HEK293 (cell line): Measurements from ENCODE around the gene PFN3.

Experiments used
- CTCF ChIA-PET: fragments of 350-600 bp; formaldehyde crosslinking; extraction: SDS; loops from one replicate; lab custom pipeline; 2021; ENCODE audit warnings: antibody characterized with exemption; lab: Yijun Ruan, JAX
- POLR2A ChIA-PET: fragments of 300-600 bp; formaldehyde crosslinking; extraction: SDS; loops from one replicate; lab custom pipeline; 2020; ENCODE audit warnings: antibody characterized with exemption, inconsistent platforms; lab: Yijun Ruan, JAX
- H3K27ac ChIP-seq: fragments of 200-500 bp; sonication (Bioruptor generic); 2 replicates; pipeline ENCODE4 v1.5.1; 2014; ENCODE audit warnings: low read depth, low read length, control low read depth, inconsistent platforms; ENCODE audit errors: extremely low read depth
- H3K36me3 ChIP-seq, 2 experiments: fragments of 200-500 bp in 1 of 2; sonication (Bioruptor generic) in 1 of 2; 1 replicate in 1 of 2; 2 replicates in 1 of 2; pipeline ENCODE4 v1.5.1; 2014 to 2017; ENCODE audit warnings: inconsistent platforms in 2 of 2, low read length in 2 of 2; ENCODE audit not compliant: control insufficient read depth in 2 of 2, insufficient read depth in 1 of 2
- H3K4me1 ChIP-seq: fragments of 200-500 bp; sonication (Bioruptor generic); 2 replicates; pipeline ENCODE4 v1.5.1; 2014; ENCODE audit warnings: mild to moderate bottlenecking, low read length, inconsistent platforms; ENCODE audit not compliant: control insufficient read depth, insufficient read depth
- H3K4me3 ChIP-seq: 2 replicates; pipeline ENCODE4 v1.5.1; 2011; ENCODE audit warnings: low read depth, mild to moderate bottlenecking, control low read depth, low read length, moderate library complexity
- H3K9me3 ChIP-seq: fragments of 200-500 bp; sonication (Bioruptor generic); 2 replicates; pipeline ENCODE4 v1.5.1; 2014; ENCODE audit warnings: low read depth, low read length, inconsistent platforms; ENCODE audit not compliant: control insufficient read depth, insufficient read depth
- BCL11A ChIP-seq: fragments of 450-650 bp; formaldehyde crosslinking; IDR thresholded peaks from 2 replicates; pipeline ENCODE4 v1.5.1; 2016; ENCODE audit warnings: low read depth, missing biosample characterization, missing genetic modification characterization
- EGR2 ChIP-seq: fragments of 450-650 bp; formaldehyde crosslinking; IDR thresholded peaks from 2 replicates; pipeline ENCODE4 v1.5.1; 2016; ENCODE audit warnings: low read depth, missing biosample characterization, missing genetic modification characterization
- GFI1B ChIP-seq: fragments of 450-650 bp; formaldehyde crosslinking; IDR thresholded peaks from 2 replicates; pipeline ENCODE4 v1.5.1; 2016; ENCODE audit warnings: missing biosample characterization, missing genetic modification characterization
- GLIS2 ChIP-seq: fragments of 450-650 bp; formaldehyde crosslinking; IDR thresholded peaks from 2 replicates; pipeline ENCODE4 v1.5.1; 2016; ENCODE audit warnings: missing biosample characterization, missing genetic modification characterization
- HOXC10 ChIP-seq: sonication (generic); formaldehyde crosslinking; IDR thresholded peaks from 2 replicates; pipeline ENCODE4 v1.8.1; 2023; ENCODE audit warnings: mild to moderate bottlenecking, missing genetic modification reagents
- KLF9 ChIP-seq: fragments of 450-650 bp; formaldehyde crosslinking; IDR thresholded peaks from 2 replicates; pipeline ENCODE4 v1.5.1; 2016; ENCODE audit warnings: missing biosample characterization, missing genetic modification characterization, low read depth
- ZBTB10 ChIP-seq: fragments of 450-650 bp; formaldehyde crosslinking; IDR thresholded peaks from 2 replicates; pipeline ENCODE4 v1.5.1; 2016; ENCODE audit warnings: missing biosample characterization, missing genetic modification characterization
- ZBTB7A ChIP-seq: fragments of 450-650 bp; formaldehyde crosslinking; IDR thresholded peaks from 2 replicates; pipeline ENCODE4 v1.5.1; 2016; ENCODE audit warnings: low read depth, missing biosample characterization, missing genetic modification characterization
- ZFHX2 ChIP-seq: fragments of 450-650 bp; formaldehyde crosslinking; conservative IDR thresholded peaks from 2 replicates; pipeline ENCODE4 v1.5.1; 2016; ENCODE audit warnings: missing biosample characterization, missing genetic modification characterization
- ZNF114 ChIP-seq: fragments of 450-650 bp; formaldehyde crosslinking; IDR thresholded peaks from 2 replicates; pipeline ENCODE4 v1.5.0; 2017; ENCODE audit warnings: missing biosample characterization, missing genetic modification characterization
- ZNF362 ChIP-seq: fragments of 450-650 bp; formaldehyde crosslinking; IDR thresholded peaks from 2 replicates; pipeline ENCODE4 v1.5.1; 2016; ENCODE audit warnings: missing biosample characterization, missing genetic modification characterization
- ZNF37A ChIP-seq: fragments of 450-650 bp; IDR thresholded peaks from 2 replicates; pipeline ENCODE4 v1.5.1; 2018; ENCODE audit warnings: missing biosample characterization, missing genetic modification characterization

PFN3 gene

GRCh38 chr5:177435847-177436536 lies 35.5 kb upstream of the PFN3 start:
- POLR2A ChIA-PET: interaction anchor here (1.7 to 4.1 kb wide), 2 partner anchors 8 to 37 kb away, joined by 3 to 35 read pairs; partner anchors contain the start of gene GRK6
- H3K4me3 ChIP-seq: no peak overlapping the region
- no peaks in the 10 kb centered on the region for H3K4me1 ChIP-seq
- peaks cover 17 to 93% of the 10 kb centered on the region in 2 experiments for H3K36me3 ChIP-seq
- H3K27ac ChIP-seq: no peak overlapping the region
- CTCF ChIA-PET: interaction anchor here (3.8 kb wide), 1 partner anchor 32 kb away, joined by 15 read pairs; no protein-coding TSS in a partner anchor
- no peaks in the 10 kb centered on the region for H3K9me3 ChIP-seq
- peak; percentile 24; the same call in 1 of the 2 replicates for TF ChIP-seq ZFHX2 (tag by site-specific recombination)
- TF ChIP-seq ZBTB10: no peak
- peak; percentile 51; the same call in 1 of the 2 replicates for TF ChIP-seq EGR2 (tag by site-specific recombination)

- Histone ChIP-seq H3K4me3 (no peak overlapping the region), H3K27ac (no peak overlapping the region), H3K36me3 (peaks cover 17 to 94% of the 10 kb centered on the region in 2 experiments), H3K4me1 (no peaks in the 10 kb centered on the region), H3K9me3 (no peaks in the 10 kb centered on the region)
- POLR2A ChIA-PET: interaction anchor here (3.9 kb wide), 1 partner anchor 11 kb away, joined by 17 read pairs; the partner anchor contains the start of gene PRR7
- CTCF ChIA-PET: no interaction called here
- TF ChIP-seq BCL11A (tag by site-specific recombination) (no peak), GFI1B (tag by site-specific recombination) (no peak), ZNF114 (tag by site-specific recombination) (no peak), KLF9 (0 out of 2 replicates have a peak, but pooled peaks have one; percentile 38), EGR2 (tag by site-specific recombination) (peak; percentile 82), ZFHX2 (tag by site-specific recombination) (peak; percentile 61), ZNF37A (tag by site-specific recombination) (no peak), ZBTB7A (tag by site-specific recombination) (no peak), ZNF362 (tag by site-specific recombination) (no peak), ZBTB10 (no peak)
Observed at GRCh38 chr5:177434942-177435738, 34.7 kb upstream of the PFN3 start.

- no peak for TF ChIP-seq HOXC10 (CRISPR knock-in tag)
- peak; percentile 50; the same call in 1 of the 2 replicates for TF ChIP-seq GLIS2 (tag by site-specific recombination)
- TF ChIP-seq, all 188 proteins: peak for 1
- CTCF ChIA-PET: interaction anchor here (0.6 kb wide), 1 partner anchor 22 kb away, joined by 3 read pairs; no protein-coding TSS in a partner anchor
- peaks cover 16 to 94% of the 10 kb centered on the region in 2 experiments for H3K36me3 ChIP-seq
- POLR2A ChIA-PET: interaction anchor here (0.5 to 3.9 kb wide), 3 partner anchors 8 to 48 kb away, joined by 3 to 17 read pairs (median 10); partner anchors contain the start of gene PRR7
- no peak overlapping the region for H3K27ac ChIP-seq
- no peaks in the 10 kb centered on the region for H3K4me1 ChIP-seq
- H3K4me3 ChIP-seq: no peak overlapping the region
- no peaks in the 10 kb centered on the region for H3K9me3 ChIP-seq
Observed at GRCh38 chr5:177434437-177434836, 34.0 kb upstream of the PFN3 start.
